Fibroblast of the aortic adventitia (primary cell): ENCODE results near the gene FAM13A. TPM values are rescaled to one million over a fixed set of nuclear protein-coding genes. Genes with fewer than 3 reads are reported as not detected.

Experiments used
- DNase-seq: peaks from one replicate; pipeline ENCODE4 v3.0.0-alpha.2; 2010; ENCODE audit warnings: low read depth
- H3K4me3 ChIP-seq: 2 replicates; pipeline ENCODE4 v1.5.1; 2011; ENCODE audit warnings: low read depth, mild to moderate bottlenecking, control low read depth, low read length, moderate library complexity
- total RNA-seq: library from RNA; depleted of rRNA; stranded (reverse); fragments of >200 nt; gene quantifications from 2 replicates; pipeline ENCODE4 v1.2.3, GENCODE V29; 2012; ENCODE audit warnings: low replicate concordance
- TF ChIP-seq, protein P1 (sequence below): IDR thresholded peaks from 2 replicates; pipeline ENCODE4 v1.5.1; 2011; ENCODE audit warnings: mild to moderate bottlenecking, low read length, control low read depth, inconsistent platforms; ENCODE audit not compliant: insufficient read depth

Gene FAM13A
- total RNA-seq, 1 donor = 23.5 TPM

DNA sequence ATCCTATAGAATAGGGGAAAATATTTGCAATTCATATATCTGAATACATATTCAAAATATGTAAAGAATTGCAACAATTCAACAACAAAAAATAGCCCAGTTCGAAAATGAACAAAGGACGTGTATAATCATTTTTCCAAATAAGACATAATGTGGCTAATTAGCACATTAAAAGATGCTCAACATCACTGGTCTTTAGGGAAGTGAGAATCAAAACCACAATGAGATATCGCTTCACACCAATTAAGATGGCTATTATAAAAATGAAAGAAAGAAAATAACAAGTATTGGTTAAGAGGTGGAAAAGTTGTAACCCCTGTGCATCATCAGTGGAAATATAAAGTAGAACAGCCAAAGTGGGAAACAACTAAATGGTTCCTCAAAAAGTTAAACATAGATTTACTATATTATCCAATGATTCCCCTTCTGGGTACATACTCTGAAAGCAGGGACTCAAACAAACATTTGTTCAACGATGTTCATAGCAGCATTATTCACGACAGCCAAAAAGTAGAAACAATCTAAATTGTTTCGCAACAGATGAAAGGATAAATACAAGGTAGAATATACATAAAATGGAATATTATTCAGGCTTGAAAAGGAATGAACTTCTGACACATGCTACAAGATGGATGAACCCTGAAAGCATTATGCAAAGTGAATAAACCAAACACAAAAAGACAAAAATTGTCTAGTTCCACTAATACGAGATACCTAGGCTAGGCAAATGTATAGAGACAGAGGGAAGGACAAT lies 12.7 kb downstream of the FAM13A start:
- no peak for DNase-seq
- TF ChIP-seq, protein P1, sequence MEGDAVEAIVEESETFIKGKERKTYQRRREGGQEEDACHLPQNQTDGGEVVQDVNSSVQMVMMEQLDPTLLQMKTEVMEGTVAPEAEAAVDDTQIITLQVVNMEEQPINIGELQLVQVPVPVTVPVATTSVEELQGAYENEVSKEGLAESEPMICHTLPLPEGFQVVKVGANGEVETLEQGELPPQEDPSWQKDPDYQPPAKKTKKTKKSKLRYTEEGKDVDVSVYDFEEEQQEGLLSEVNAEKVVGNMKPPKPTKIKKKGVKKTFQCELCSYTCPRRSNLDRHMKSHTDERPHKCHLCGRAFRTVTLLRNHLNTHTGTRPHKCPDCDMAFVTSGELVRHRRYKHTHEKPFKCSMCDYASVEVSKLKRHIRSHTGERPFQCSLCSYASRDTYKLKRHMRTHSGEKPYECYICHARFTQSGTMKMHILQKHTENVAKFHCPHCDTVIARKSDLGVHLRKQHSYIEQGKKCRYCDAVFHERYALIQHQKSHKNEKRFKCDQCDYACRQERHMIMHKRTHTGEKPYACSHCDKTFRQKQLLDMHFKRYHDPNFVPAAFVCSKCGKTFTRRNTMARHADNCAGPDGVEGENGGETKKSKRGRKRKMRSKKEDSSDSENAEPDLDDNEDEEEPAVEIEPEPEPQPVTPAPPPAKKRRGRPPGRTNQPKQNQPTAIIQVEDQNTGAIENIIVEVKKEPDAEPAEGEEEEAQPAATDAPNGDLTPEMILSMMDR = no peak
- H3K4me3 ChIP-seq = no peak overlapping the region

DNA sequence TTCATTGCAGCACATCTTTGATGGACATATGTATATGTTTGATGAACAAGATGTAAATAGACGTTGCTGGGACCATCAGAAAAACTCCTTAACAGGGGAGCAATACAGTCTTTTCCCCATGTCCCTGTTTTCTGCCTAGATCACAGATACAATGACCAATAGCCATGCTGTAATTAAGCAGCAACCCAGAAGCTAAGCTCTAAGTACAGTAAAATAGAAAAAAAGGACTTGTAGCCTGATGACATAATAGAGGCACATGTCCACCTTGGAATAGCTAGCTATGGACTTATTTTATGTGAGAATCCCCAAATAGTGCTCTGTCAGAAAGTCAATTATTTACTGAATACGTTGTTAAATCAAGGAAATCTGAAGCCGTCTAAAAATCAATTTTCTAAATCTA lies 14.9 kb downstream of the FAM13A start:
- TF ChIP-seq, protein P1 = no peak
- no peak overlapping the region for H3K4me3 ChIP-seq
- no peak for DNase-seq

DNA sequence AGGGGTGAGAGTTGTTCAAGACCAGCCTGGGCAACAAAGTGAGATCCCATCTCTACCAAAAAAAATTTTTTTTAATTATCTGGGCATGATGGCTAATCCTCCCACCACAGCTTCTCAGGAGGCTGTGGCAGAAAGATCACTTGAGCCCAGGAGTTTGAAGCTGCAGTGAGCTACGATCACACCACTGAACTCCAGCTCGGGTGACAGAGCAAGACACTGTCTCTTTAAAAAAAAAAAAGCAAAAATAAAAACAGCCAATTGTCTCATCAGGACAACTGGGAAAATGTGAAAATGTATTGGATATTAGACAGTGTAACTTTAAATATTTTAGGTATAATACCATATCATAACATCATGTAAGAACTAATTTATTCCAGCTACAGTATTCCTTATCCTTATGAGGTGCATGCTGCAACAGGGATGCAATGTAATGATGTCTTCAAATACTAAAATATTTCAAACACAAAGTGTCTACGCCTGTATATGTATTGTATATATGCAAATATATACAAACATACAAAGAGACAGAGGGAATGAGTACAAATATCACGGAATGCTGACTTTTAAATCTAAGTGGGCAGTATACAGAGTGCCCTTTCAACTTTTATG lies 17.2 kb downstream of the FAM13A start:
- no peak overlapping the region for H3K4me3 ChIP-seq
- peak; percentile 72 for DNase-seq
- TF ChIP-seq, protein P1 = no peak

DNA sequence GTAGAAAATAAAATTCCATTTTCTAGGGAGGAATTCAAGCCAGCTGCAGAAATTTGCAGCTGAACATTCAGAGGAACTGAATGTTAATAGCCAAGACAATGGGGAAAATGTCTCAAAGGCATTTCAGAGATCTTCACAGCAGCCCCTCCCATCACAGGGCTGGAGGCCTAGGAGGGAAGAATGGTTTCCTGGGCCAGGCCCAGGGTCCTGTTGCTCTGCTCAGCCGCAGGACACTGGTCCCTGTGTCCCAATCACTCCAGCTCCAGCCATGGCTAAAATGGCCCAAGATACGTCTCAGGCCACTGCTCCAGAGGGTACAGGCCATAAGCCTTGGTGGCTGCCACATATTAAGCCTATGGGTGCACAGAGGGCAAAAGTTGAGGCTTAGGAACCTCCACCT lies 20.4 kb downstream of the FAM13A start:
- no peak overlapping the region for H3K4me3 ChIP-seq
- DNase-seq = no peak
- TF ChIP-seq, protein P1 = no peak

DNA sequence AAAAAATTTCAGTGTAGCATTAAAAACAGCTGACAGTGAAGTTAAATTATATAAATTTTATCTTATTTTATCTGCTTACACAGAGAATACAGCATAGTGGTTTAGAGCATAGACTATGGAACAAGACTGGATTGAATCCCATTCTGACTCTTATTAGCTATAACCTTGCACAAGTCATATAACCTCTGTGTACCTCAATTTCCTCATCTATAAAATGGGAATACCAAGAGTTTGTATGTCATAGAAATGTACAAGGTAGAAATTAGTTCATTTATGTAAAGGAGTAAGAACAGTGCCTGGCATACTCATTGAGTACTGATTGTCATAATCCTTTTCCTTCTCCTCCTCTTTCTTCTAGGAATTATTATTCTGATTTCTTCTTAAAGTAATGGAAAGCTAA lies 25.7 kb downstream of the FAM13A start:
- no peak overlapping the region for H3K4me3 ChIP-seq
- TF ChIP-seq, protein P1 = no peak
- no peak for DNase-seq

DNA sequence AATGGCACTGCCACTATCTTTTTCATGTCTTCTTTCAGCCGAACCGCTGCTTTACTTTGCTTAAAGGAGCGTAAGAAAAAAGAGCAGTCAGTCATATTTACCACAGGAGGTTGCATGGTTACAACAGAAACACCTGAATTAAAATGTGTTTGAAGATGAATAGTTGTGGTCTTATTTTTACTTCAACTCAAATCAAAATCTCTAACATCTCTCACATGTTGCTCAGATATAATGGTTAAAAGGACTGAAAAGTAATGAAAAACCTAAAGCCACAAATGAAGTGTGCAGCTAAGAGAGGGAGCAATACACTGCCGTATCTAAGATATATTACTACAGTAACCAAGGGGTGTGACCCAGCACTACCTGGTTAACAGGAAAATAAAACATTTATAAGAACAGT lies 27.4 kb downstream of the FAM13A start:
- TF ChIP-seq, protein P1 = no peak
- no peak for DNase-seq
- H3K4me3 ChIP-seq = no peak overlapping the region

DNA sequence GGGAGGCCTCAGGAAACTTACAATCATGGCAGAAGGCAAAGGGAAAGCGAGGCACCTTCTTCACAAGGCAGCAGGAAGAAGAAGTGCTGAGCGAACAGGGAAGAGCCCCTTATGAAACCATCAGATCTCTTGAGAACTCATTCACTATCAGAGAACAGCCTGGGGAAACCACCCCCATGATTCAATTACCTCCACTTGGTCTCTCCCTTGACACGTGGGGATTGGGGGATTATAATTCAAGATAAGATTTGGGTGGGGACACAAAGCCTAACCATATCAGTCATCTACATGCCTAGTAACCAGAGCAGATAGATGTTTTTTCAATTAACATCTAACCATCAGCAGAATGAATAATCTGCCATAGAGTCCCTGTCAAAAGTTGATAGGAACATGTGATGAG lies 30.4 kb downstream of the FAM13A start:
- TF ChIP-seq, protein P1 = no peak
- H3K4me3 ChIP-seq = no peak overlapping the region
- no peak for DNase-seq
